ENCODE measurements around the gene RNF207. TPM values are rescaled to one million over a fixed set of nuclear protein-coding genes. Genes with fewer than 3 reads are reported as not detected.
A peak's percentile ranks its signal among the peaks of the same experiment; 100 is the strongest.

The RNF207 gene
- total RNA-seq, 1 donor from 2014 or later, result 32.1 TPM

- H3K4me3 ChIP-seq (ENCODE audit: low read depth, low read length), result peak overlapping the region; percentile 8
Measured at GRCh38 chr1:6241887-6242740, 36.2 kb downstream of the RNF207 start.

GRCh38 chr1:6243053-6243834 lies 37.3 kb downstream of the RNF207 start:
- DNase-seq (ENCODE audit: low read depth), result no peak
- H3K4me3 ChIP-seq (ENCODE audit: low read depth, low read length), result no peak overlapping the region
- TF ChIP-seq CTCF (conservative IDR thresholded peaks at IDR 0.05; ENCODE audit: low read depth, low read length), result no peak

More at GRCh38 chr1:6241887-6242740, 36.2 kb downstream of the RNF207 start:
- DNase-seq (ENCODE audit: low read depth), result no peak
- no peak for TF ChIP-seq CTCF (conservative IDR thresholded peaks at IDR 0.05; ENCODE audit: low read depth, low read length)

GRCh38 chr1:6243993-6244392 lies 38.1 kb downstream of the RNF207 start, which contains the start of gene HES3:
TSS of gene HES3 (plus strand) at chr1:6244179. CDS start at chr1:6244366, 187 bp downstream.
- no peak within 1 kb of the TSS for H3K4me3 ChIP-seq (ENCODE audit: low read depth, low read length)
- DNase-seq (ENCODE audit: low read depth), result no peak
- TF ChIP-seq CTCF (conservative IDR thresholded peaks at IDR 0.05; ENCODE audit: low read depth, low read length), result no peak

- no peak for TF ChIP-seq CTCF (conservative IDR thresholded peaks at IDR 0.05; ENCODE audit: low read depth, low read length)
- DNase-seq (ENCODE audit: low read depth), result no peak
- no peak overlapping the region for H3K4me3 ChIP-seq (ENCODE audit: low read depth, low read length)
Measured at GRCh38 chr1:6244401-6245049, 38.6 kb downstream of the RNF207 start.

GRCh38 chr1:6245086-6245868 lies 39.4 kb downstream of the RNF207 start:
- DNase-seq (ENCODE audit: low read depth), result no peak
- no peak overlapping the region for H3K4me3 ChIP-seq (ENCODE audit: low read depth, low read length)
- peak; percentile 75 for TF ChIP-seq CTCF (conservative IDR thresholded peaks at IDR 0.05; ENCODE audit: low read depth, low read length)

- DNase-seq (ENCODE audit: low read depth), result no peak
- no peak overlapping the region for H3K4me3 ChIP-seq (ENCODE audit: low read depth, low read length)
- TF ChIP-seq CTCF (conservative IDR thresholded peaks at IDR 0.05; ENCODE audit: low read depth, low read length), result no peak
Measured at GRCh38 chr1:6245869-6246496, 40.1 kb downstream of the RNF207 start.
